Smooth muscle cell (in vitro differentiated cells): Measurements from ENCODE around the gene TROAP. TPM values are rescaled to one million over a fixed set of nuclear protein-coding genes. Genes with fewer than 3 reads are reported as not detected.
A peak's percentile ranks its signal among the peaks of the same experiment; 100 is the strongest.

Experiments used
- DNase-seq: peaks from one replicate; lab custom pipeline; 2025; ENCODE audit not compliant: unreplicated experiment; lab: John Stamatoyannopoulos, UW
- H2AFZ ChIP-seq: fragments of 200-600 bp; sonication (generic); 2 replicates; pipeline ENCODE4 v1.6.0; 2016; ENCODE audit warnings: antibody characterized with exemption, low read depth, mild to moderate bottlenecking
- H3F3A ChIP-seq: fragments of 200-600 bp; sonication (generic); 2 replicates; pipeline ENCODE4 v1.6.0; 2017; ENCODE audit warnings: antibody characterized with exemption, low read depth
- H3K27ac ChIP-seq: fragments of 200-600 bp; sonication (generic); 2 replicates; pipeline ENCODE4 v1.5.1; 2016; ENCODE audit warnings: low read depth, mild to moderate bottlenecking
- H3K27me3 ChIP-seq: fragments of 200-600 bp; sonication (generic); 2 replicates; pipeline ENCODE4 v1.6.1; 2016; ENCODE audit warnings: low read depth, mild to moderate bottlenecking
- H3K36me3 ChIP-seq: fragments of 200-600 bp; sonication (generic); 2 replicates; pipeline ENCODE4 v1.5.1; 2016; ENCODE audit warnings: low read depth
- H3K4me1 ChIP-seq: fragments of 200-600 bp; sonication (generic); 2 replicates; pipeline ENCODE4 v1.5.1; 2016; ENCODE audit warnings: low read depth
- H3K4me2 ChIP-seq: fragments of 200-600 bp; sonication (generic); 2 replicates; pipeline ENCODE4 v1.6.0; 2016; ENCODE audit warnings: mild to moderate bottlenecking
- H3K4me3 ChIP-seq: fragments of 200-600 bp; sonication (generic); 2 replicates; pipeline ENCODE4 v1.5.1; 2016; ENCODE audit warnings: mild to moderate bottlenecking
- H3K79me2 ChIP-seq: fragments of 200-600 bp; sonication (generic); 2 replicates; pipeline ENCODE4 v1.6.0; 2016; ENCODE audit warnings: low read depth, mild to moderate bottlenecking
- H3K9ac ChIP-seq: fragments of 200-600 bp; sonication (generic); 2 replicates; pipeline ENCODE4 v1.6.0; 2016; ENCODE audit warnings: low read depth
- H3K9me3 ChIP-seq: fragments of 200-600 bp; sonication (generic); replicated peaks from 2 replicates; pipeline ENCODE4 v1.5.1; 2016; ENCODE audit warnings: low read depth
- H4K20me1 ChIP-seq: fragments of 200-600 bp; sonication (generic); 2 replicates; pipeline ENCODE4 v1.6.0; 2016; ENCODE audit warnings: low read depth
- WGBS: methylation state at CpG from one replicate; pipeline ENCODE4 v1.1.7; 2016; ENCODE audit warnings: low lambda C conversion rate; 5-methylcytosine and 5-hydroxymethylcytosine counted together
- polyA plus RNA-seq: library from polyadenylated mRNA; unstranded; fragments of >200 nt; fragmentation: Nextera tagmentation; extraction: Ambion mirVana; gene quantifications from 2 replicates; pipeline ENCODE4 v1.2.1, GENCODE V29; 2016
- total RNA-seq: library from RNA; depleted of rRNA; stranded (reverse); fragments of >200 nt; gene quantifications from 2 replicates; pipeline ENCODE4 v1.2.3, GENCODE V29; 2014
- TF ChIP-seq, protein P1 (sequence below): fragments of 200-600 bp; sonication (generic); IDR thresholded peaks from 2 replicates; pipeline ENCODE4 v1.5.1; 2017; ENCODE audit warnings: borderline replicate concordance, mild to moderate bottlenecking, antibody characterized with exemption; ENCODE audit not compliant: insufficient read depth, poor library complexity, severe bottlenecking

TROAP gene
- total and polyA plus RNA-seq, 2 experiments from 2014 or later: 3.7 to 8.5 TPM

DNA sequence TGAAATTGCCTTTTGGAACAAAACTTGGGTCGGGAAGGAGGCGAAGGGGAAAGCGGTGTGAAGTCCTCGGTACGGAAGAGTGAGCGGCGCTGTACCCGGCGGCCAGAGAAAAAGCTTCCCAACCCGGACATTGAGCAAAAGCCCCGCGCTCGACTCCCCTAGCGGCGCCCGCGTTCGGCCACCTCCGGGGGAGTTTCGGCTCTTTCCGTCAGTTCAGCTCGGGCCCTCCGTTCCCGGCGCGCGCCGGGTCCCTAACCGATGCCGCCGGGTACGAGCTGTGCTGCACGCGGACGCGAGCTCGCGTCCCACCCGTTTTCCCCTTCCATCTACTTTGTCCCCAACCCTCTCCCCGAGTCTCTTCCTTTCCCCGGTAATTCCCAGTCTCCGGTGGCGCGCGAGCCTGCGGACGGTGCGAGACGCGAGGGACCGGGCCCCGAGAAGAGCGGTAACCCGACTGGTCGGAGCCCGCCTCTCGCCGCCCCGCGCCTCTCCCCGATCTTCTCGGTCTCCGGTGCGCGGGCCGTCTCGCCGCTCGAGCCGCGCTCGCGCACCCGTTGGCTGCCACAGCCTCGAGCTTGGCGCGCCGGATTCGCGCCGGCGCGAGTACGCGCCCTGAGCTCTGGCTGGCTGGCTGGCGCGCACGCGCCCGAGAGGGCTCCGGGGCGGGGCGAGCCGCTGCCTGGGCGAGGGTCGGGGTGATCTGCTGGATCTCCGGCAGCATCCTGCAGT lies 43.8 kb downstream of the TROAP start:
- TF ChIP-seq, protein P1, sequence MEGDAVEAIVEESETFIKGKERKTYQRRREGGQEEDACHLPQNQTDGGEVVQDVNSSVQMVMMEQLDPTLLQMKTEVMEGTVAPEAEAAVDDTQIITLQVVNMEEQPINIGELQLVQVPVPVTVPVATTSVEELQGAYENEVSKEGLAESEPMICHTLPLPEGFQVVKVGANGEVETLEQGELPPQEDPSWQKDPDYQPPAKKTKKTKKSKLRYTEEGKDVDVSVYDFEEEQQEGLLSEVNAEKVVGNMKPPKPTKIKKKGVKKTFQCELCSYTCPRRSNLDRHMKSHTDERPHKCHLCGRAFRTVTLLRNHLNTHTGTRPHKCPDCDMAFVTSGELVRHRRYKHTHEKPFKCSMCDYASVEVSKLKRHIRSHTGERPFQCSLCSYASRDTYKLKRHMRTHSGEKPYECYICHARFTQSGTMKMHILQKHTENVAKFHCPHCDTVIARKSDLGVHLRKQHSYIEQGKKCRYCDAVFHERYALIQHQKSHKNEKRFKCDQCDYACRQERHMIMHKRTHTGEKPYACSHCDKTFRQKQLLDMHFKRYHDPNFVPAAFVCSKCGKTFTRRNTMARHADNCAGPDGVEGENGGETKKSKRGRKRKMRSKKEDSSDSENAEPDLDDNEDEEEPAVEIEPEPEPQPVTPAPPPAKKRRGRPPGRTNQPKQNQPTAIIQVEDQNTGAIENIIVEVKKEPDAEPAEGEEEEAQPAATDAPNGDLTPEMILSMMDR: no peak
- peak overlapping the region; percentile 94 for H3K4me2 ChIP-seq
- H4K20me1 ChIP-seq: peaks cover 32% of the 10 kb centered on the region
- H3K4me3 ChIP-seq: peak overlapping the region; percentile 98
- DNase-seq: peak; percentile 94
- H3K79me2 ChIP-seq: peaks cover 40% of the 10 kb centered on the region
- H3K9ac ChIP-seq: peak overlapping the region; percentile 91
- no peaks in the 10 kb centered on the region for H3K36me3 ChIP-seq
- H3K4me1 ChIP-seq: peaks cover 24% of the 10 kb centered on the region
- under 1% methylated on average over 89 of the region's 97 CpGs for WGBS
- no peaks in the 10 kb centered on the region for H3K9me3 ChIP-seq
- H3F3A ChIP-seq: peaks cover 7% of the 10 kb centered on the region
- no peaks in the 10 kb centered on the region for H3K27me3 ChIP-seq
- peak overlapping the region; percentile 99 for H2AFZ ChIP-seq
- peak overlapping the region; percentile 90 for H3K27ac ChIP-seq

DNA sequence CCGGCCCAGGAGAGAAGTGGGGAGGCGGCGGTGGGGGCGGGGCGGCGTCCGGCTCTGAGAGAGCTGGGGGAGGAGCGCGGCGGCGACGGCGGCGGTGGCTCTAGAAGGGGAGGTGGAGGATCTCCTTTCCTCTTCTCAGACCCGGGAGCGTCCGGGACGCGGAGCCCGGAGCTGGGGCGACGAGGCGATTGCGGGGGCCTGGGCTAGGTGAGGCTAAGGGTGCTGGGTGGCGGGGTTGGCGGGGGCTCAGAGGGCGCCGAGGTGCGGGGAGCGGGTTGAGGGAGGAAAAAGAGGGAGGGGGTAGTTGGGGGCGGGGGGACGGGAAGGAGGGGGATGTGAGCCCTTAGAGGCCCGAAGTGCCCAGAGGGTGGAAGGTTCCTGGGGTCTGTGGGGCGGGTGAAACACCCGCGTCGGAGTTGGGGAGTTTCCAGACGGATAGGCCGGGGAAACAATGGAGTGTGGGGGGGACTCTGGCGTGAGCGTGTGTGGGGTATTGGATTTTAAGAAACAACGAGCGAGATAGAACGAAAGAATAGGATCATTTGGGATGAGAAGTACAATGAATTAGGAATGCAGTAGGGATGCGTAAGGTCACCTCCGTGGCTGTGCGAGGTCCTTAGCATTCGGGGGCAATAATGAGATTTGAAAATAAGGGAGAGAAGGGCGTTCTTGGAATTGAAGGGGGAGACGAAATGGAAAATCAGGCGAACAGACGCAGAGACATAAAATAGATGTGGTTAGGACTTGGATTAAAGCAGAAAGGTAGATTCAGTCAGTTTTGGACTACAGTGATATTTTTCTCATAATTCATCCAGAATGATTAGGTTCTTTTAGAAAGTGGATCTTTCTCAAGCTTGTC lies 44.6 kb downstream of the TROAP start, which contains the start of gene SPATS2:
TSS of gene SPATS2 (plus strand) at position 82 of the 859 bp plus-strand sequence. CDS start 93,551 bp downstream, outside the sequence.
- no peak for DNase-seq
- no peaks in the 10 kb centered on the region for H3K27me3 ChIP-seq
- peaks cover 24% of the 10 kb centered on the region for H3K4me1 ChIP-seq
- no peaks in the 10 kb centered on the region for H3K36me3 ChIP-seq
- peak within 1 kb of the TSS; percentile 91 for H3K9ac ChIP-seq
- TF ChIP-seq, protein P1: no peak
- H3K9me3 ChIP-seq: no peaks in the 10 kb centered on the region
- H3K27ac ChIP-seq: peak within 1 kb of the TSS; percentile 90
- peak within 1 kb of the TSS; percentile 98 for H3K4me3 ChIP-seq
- H2AFZ ChIP-seq: peak within 1 kb of the TSS; percentile 99
- H3K4me2 ChIP-seq: peak within 1 kb of the TSS; percentile 94
- H3F3A ChIP-seq: peaks cover 7% of the 10 kb centered on the region
- 2% methylated on average over 37 of the region's 52 CpGs for WGBS
- peaks cover 40% of the 10 kb centered on the region for H4K20me1 ChIP-seq
- H3K79me2 ChIP-seq: peaks cover 46% of the 10 kb centered on the region

DNA sequence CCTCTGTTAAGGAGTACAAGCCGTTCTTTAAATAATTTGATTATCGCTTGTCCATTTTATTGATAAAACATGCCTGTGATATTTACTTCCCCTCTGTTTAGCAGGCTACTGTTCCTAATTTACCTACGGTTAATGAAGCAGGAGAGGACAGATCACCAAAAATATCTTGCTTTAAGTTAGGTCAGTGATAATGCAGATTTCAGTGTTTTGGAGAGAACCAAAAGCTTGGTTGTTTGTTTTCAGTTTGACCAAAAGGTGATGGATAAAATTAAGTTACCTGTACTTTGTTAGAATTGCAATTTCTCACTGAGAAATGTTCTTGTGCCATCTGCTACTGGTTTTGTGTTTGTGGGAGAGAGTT lies 45.2 kb downstream of the TROAP start:
- peak overlapping the region; percentile 99 for H2AFZ ChIP-seq
- no peaks in the 10 kb centered on the region for H3K9me3 ChIP-seq
- peak overlapping the region; percentile 94 for H3K4me2 ChIP-seq
- peak overlapping the region; percentile 98 for H3K4me3 ChIP-seq
- H3K36me3 ChIP-seq: no peaks in the 10 kb centered on the region
- H3K4me1 ChIP-seq: peaks cover 24% of the 10 kb centered on the region
- DNase-seq: no peak
- WGBS: 21% methylated on average over 3 of the region's 3 CpGs
- peaks cover 50% of the 10 kb centered on the region for H3K79me2 ChIP-seq
- H3F3A ChIP-seq: peaks cover 7% of the 10 kb centered on the region
- no peaks in the 10 kb centered on the region for H3K27me3 ChIP-seq
- H3K27ac ChIP-seq: peak overlapping the region; percentile 90
- H3K9ac ChIP-seq: peak overlapping the region; percentile 91
- TF ChIP-seq, protein P1: no peak
- H4K20me1 ChIP-seq: peaks cover 45% of the 10 kb centered on the region
